GM12878 (cell line): Measurements from ENCODE around the gene HNRNPLL. TPM values are rescaled to one million over a fixed set of nuclear protein-coding genes. Genes with fewer than 3 reads are reported as not detected.

Experiments used
- ATAC-seq: fragments of 200-7000 bp; cut with Tn5 transposase; 3 replicates; pipeline ENCODE4 v1.9.1; 2020; ENCODE audit warnings: mild to moderate bottlenecking, moderate library complexity
- Bru-seq: library from RNA; stranded (reverse); fragments of 400-500 nt; gene quantifications from one replicate; lab custom pipeline; 2021; lab: Mats Ljungman, UMichigan
- BruChase-seq, 2 experiments: library from RNA; stranded (reverse); fragments of 400-500 nt; gene quantifications; one replicate each; lab custom pipeline; 2021; lab: Mats Ljungman, UMichigan
- BruUV-seq: library from RNA; stranded (reverse); fragments of 400-500 nt; replicated peaks from 2 replicates; lab custom pipeline; 2021; lab: Mats Ljungman, UMichigan
- CTCF ChIA-PET: fragments of 300-600 bp; sonication (Branson Sonifier 250); formaldehyde crosslinking; extraction: SDS; loops from one replicate; lab custom pipeline; 2021; ENCODE audit warnings: inconsistent platforms; lab: Yijun Ruan, JAX
- POLR2A ChIA-PET: fragments of 350-600 bp; formaldehyde crosslinking; extraction: SDS; loops from one replicate; lab custom pipeline; 2021; ENCODE audit warnings: inconsistent platforms; lab: Charles Lee
- RAD21 ChIA-PET: fragments of 300-600 bp; sonication (Branson Sonifier 250); formaldehyde crosslinking; loops from one replicate; lab custom pipeline; 2023; ENCODE audit warnings: antibody characterized with exemption; ENCODE audit not compliant: unreplicated experiment; lab: Charles Lee
- SMC1A ChIA-PET: fragments of 300-600 bp; sonication (Branson Sonifier 250); formaldehyde crosslinking; loops from one replicate; lab custom pipeline; 2023; ENCODE audit not compliant: unreplicated experiment, uncharacterized antibody; lab: Charles Lee
- DNase-seq: peaks from one replicate; pipeline ENCODE4 v3.0.0-alpha.2; 2011; ENCODE audit warnings: low read depth, low spot score
- FAIRE-seq: peaks from 3 replicates; lab custom pipeline; 2011; peaks lifted over from hg19 to GRCh38; lab: Jason Lieb, UNC
- H2AFZ ChIP-seq: 2 replicates; pipeline ENCODE4 v1.6.0; 2011; ENCODE audit warnings: low read depth, low read length, control low read depth; ENCODE audit not compliant: control insufficient read depth
- H3K27ac ChIP-seq: 2 replicates; pipeline ENCODE4 v1.5.1; 2011; ENCODE audit warnings: control low read depth; ENCODE audit not compliant: control insufficient read depth, insufficient read depth
- H3K27me3 ChIP-seq, 2 experiments: replicated peaks in 1 of 2; 2 replicates each; pipeline versions ENCODE4 v1.6.0 to v1.6.1; 2011; ENCODE audit warnings: low read length in 1 of 2; ENCODE audit not compliant: control insufficient read depth in 2 of 2, insufficient read depth in 2 of 2
- H3K36me3 ChIP-seq, 2 experiments: 2 replicates each; pipeline ENCODE4 v1.5.1; 2011; ENCODE audit warnings: low read length in 1 of 2; ENCODE audit not compliant: control insufficient read depth in 2 of 2, insufficient read depth in 2 of 2
- H3K4me1 ChIP-seq: 2 replicates; pipeline ENCODE4 v1.6.1; 2011; ENCODE audit warnings: mild to moderate bottlenecking, low read length, moderate library complexity, mixed read lengths; ENCODE audit not compliant: control insufficient read depth, insufficient read depth
- H3K4me2 ChIP-seq: 2 replicates; pipeline ENCODE4 v1.6.0; 2011; ENCODE audit warnings: control low read depth; ENCODE audit not compliant: control insufficient read depth, insufficient read depth
- H3K4me3 ChIP-seq: fragments of 200-600 bp; sonication (generic); 2 replicates; pipeline ENCODE4 v1.5.1; 2016
- H3K79me2 ChIP-seq: 2 replicates; pipeline ENCODE4 v1.6.0; 2011; ENCODE audit warnings: low read length; ENCODE audit not compliant: control insufficient read depth, insufficient read depth
- H3K9ac ChIP-seq: 2 replicates; pipeline ENCODE4 v1.8.0; 2011; ENCODE audit warnings: low read length, control low read depth, mixed read lengths; ENCODE audit not compliant: control insufficient read depth, insufficient read depth
- H3K9me3 ChIP-seq: replicated peaks from 3 replicates; pipeline ENCODE4 v1.5.1; 2011; ENCODE audit warnings: mild to moderate bottlenecking, low read length; ENCODE audit not compliant: control insufficient read depth, insufficient read depth
- H4K20me1 ChIP-seq: 2 replicates; pipeline ENCODE4 v1.6.0; 2011; ENCODE audit not compliant: control insufficient read depth, insufficient read depth
- BHLHE40 ChIP-seq, 2 experiments: fragments of 450-650 bp in 1 of 2; IDR thresholded peaks; 2 replicates each; pipeline ENCODE4 v1.6.1; 2011 to 2017; ENCODE audit warnings: low read depth in 2 of 2, borderline replicate concordance in 1 of 2, improper control_type of control experiment in 1 of 2, low read length in 1 of 2, mild to moderate bottlenecking in 1 of 2
- GABPA ChIP-seq: IDR thresholded peaks from 2 replicates; pipeline ENCODE4 v1.6.1; 2014; ENCODE audit warnings: antibody characterized with exemption, low read depth, mild to moderate bottlenecking, inconsistent platforms
- GATAD2B ChIP-seq: fragments of 450-650 bp; conservative IDR thresholded peaks from 2 replicates; pipeline ENCODE4 v1.6.1; 2017; ENCODE audit warnings: low read depth, mild to moderate bottlenecking, moderate library complexity
- HDAC6 ChIP-seq: fragments of 200-600 bp; sonication (generic); IDR thresholded peaks from one replicate; pipeline ENCODE4 v1.8.0; 2017; ENCODE audit warnings: antibody characterized with exemption; ENCODE audit not compliant: unreplicated experiment
- IKZF1 ChIP-seq: fragments of 450-650 bp; conservative IDR thresholded peaks from 2 replicates; pipeline ENCODE4 v1.6.1; 2017; ENCODE audit warnings: antibody characterized with exemption, mild to moderate bottlenecking
- IRF3 ChIP-seq: fragments of 450-650 bp; IDR thresholded peaks from 2 replicates; pipeline ENCODE4 v1.6.1; 2014; ENCODE audit warnings: mild to moderate bottlenecking
- IRF4 ChIP-seq: IDR thresholded peaks from 2 replicates; pipeline ENCODE4 v1.6.1; 2011; ENCODE audit warnings: low read depth, low read length
- MLLT1 ChIP-seq: fragments of 450-650 bp; IDR thresholded peaks from 2 replicates; pipeline ENCODE4 v1.6.1; 2016; ENCODE audit warnings: mild to moderate bottlenecking
- POLR2AphosphoS2 ChIP-seq: IDR thresholded peaks from 2 replicates; pipeline ENCODE4 v1.6.1; 2011; ENCODE audit warnings: low read depth, mild to moderate bottlenecking, low read length, improper control_type of control experiment, moderate library complexity
- RB1 ChIP-seq: fragments of 450-650 bp; formaldehyde crosslinking; IDR thresholded peaks from 2 replicates; pipeline ENCODE4 v1.6.1; 2017; ENCODE audit warnings: mild to moderate bottlenecking, borderline replicate concordance
- RFX5 ChIP-seq: IDR thresholded peaks from 2 replicates; pipeline ENCODE4 v1.6.1; 2011; ENCODE audit warnings: low read depth, low read length, improper control_type of control experiment
- SP1 ChIP-seq: IDR thresholded peaks from one replicate; pipeline ENCODE4 v1.6.1; 2011; ENCODE audit warnings: low read depth, low read length
- STAT1 ChIP-seq: fragments of 450-650 bp; conservative IDR thresholded peaks from 2 replicates; pipeline ENCODE4 v1.6.1; 2014; ENCODE audit warnings: antibody characterized with exemption, mild to moderate bottlenecking
- STAT3 ChIP-seq: IDR thresholded peaks from 2 replicates; pipeline ENCODE4 v1.6.1; 2011; ENCODE audit warnings: low read depth, low read length, improper control_type of control experiment
- ZNF207 ChIP-seq: fragments of 450-650 bp; IDR thresholded peaks from 2 replicates; pipeline ENCODE4 v1.6.1; 2014; ENCODE audit warnings: antibody characterized with exemption, mild to moderate bottlenecking, borderline replicate concordance
- ZNF217 ChIP-seq: fragments of 450-650 bp; IDR thresholded peaks from 2 replicates; pipeline ENCODE4 v1.6.1; 2017; ENCODE audit warnings: antibody characterized with exemption, mild to moderate bottlenecking
- WGBS: methylation state at CpG from one replicate; pipeline ENCODE4 v1.1.6; 2016; ENCODE audit warnings: low lambda C conversion rate; ENCODE audit not compliant: insufficient replicate concordance, insufficient coverage; ENCODE audit errors: missing lambda C conversion rate; 5-methylcytosine and 5-hydroxymethylcytosine counted together
- in situ Hi-C: fragments of 300-500 bp; cut with MboI; formaldehyde crosslinking; loops from 9 replicates; pipeline ENCODE4 v1.14.3; 2018; ENCODE audit warnings: mixed read lengths
- intact Hi-C: fragments of 100-400 bp; cut with micrococcal nuclease; formaldehyde crosslinking; loops from one replicate; pipeline ENCODE4 v1.14.2; 2022; ENCODE audit not compliant: unreplicated experiment
- long read RNA-seq, 2 experiments: library from polyadenylated mRNA; unstranded; transcript quantifications; one replicate each; pipeline ENCODE4 v2.0.0, GENCODE V29; 2019 to 2020
- polyA minus RNA-seq, 3 experiments: library from RNA; depleted of rRNA, polyadenylated mRNA; stranded (reverse); fragments of >200 nt; gene quantifications; 2 replicates each; pipeline ENCODE4 v1.2.3, GENCODE V29; 2011
- polyA plus RNA-seq, 11 experiments: library from polyadenylated mRNA; depleted of rRNA in 4 of 11; unstranded in 6 of 11; stranded (reverse) in 5 of 11; fragments of >200 nt; fragmentation: Nextera tagmentation in 4 of 11; fragmentation: Illumina TruSeq in 1 of 11; extraction: Ambion mirVana in 4 of 11; extraction: Trizol in 1 of 11; gene quantifications; 1 replicate in 1 of 11; 2 replicates in 10 of 11; pipeline versions ENCODE4 v1.2.1 to v1.2.3, GENCODE V29; 2011 to 2016; ENCODE audit warnings: inconsistent platforms in 2 of 11, missing spikeins in 2 of 11, low read depth in 1 of 11
- total RNA-seq, 4 experiments: library from RNA; depleted of rRNA in 3 of 4; stranded (reverse); fragments of >200 nt in 3 of 4; fragmentation: Illumina TruSeq in 1 of 4; extraction: Trizol in 1 of 4; gene quantifications; 2 replicates each; pipeline versions ENCODE4 v1.2.1 to v1.2.3, GENCODE V29; 2013 to 2021

The HNRNPLL gene
- total RNA-seq (2013; cell fraction: nucleolus; rRNA removed), result 81.6 and 94.0 TPM in 2 replicates
- total RNA-seq (2014; rRNA removed), result 3.1 and 3.5 TPM in 2 replicates
- total RNA-seq (2014; rRNA removed; fragmentation: Illumina TruSeq; extraction: Trizol), result 2.4 and 2.7 TPM in 2 replicates
- 3.2 and 4.0 TPM in 2 replicates for total RNA-seq (2021)
- 10.1 TPM for polyA plus RNA-seq (2011; ENCODE audit: low read depth)
- polyA plus RNA-seq (2011; rRNA removed), result 27.1 and 43.6 TPM in 2 replicates
- polyA plus RNA-seq (2011; cell fraction: cytosol; rRNA removed), result 8.7 and 10.7 TPM in 2 replicates
- polyA plus RNA-seq (2011; cell fraction: nucleus; rRNA removed), result 15.3 and 18.0 TPM in 2 replicates
- polyA plus RNA-seq (2012), result 10.2 and 15.8 TPM in 2 replicates
- 2.0 and 2.9 TPM in 2 replicates for polyA plus RNA-seq (2014; fragmentation: Illumina TruSeq; extraction: Trizol)
- polyA plus RNA-seq (2014; fragmentation: Nextera tagmentation; extraction: Ambion mirVana), result 1 to 10 TPM in 1 of 2 experiments, under 1 TPM in 1; 0.98 to 1.5 TPM
- 1.8 and 3.2 TPM in 2 replicates for polyA plus RNA-seq (2014; rRNA removed)
- 10 to 100 TPM in 1 of 2 experiments, 1 to 10 TPM in 1; 8.3 to 10.5 TPM for polyA plus RNA-seq (2016; fragmentation: Nextera tagmentation; extraction: Ambion mirVana)
- polyA minus RNA-seq (2011; rRNA and poly(A)+ RNA removed), result 14.0 and 19.8 TPM in 2 replicates
- 7.9 and 10.4 TPM in 2 replicates for polyA minus RNA-seq (2011; cell fraction: cytosol; rRNA and poly(A)+ RNA removed)
- 19.5 and 24.5 TPM in 2 replicates for polyA minus RNA-seq (2011; cell fraction: nucleus; rRNA and poly(A)+ RNA removed)
- Bru-seq, nascent RNA, result percentile 57 among the genes with signal in this experiment
- BruChase-seq, experiment 1, labeled RNA remaining after a 6-hour chase, result percentile 58 among the genes with signal in this experiment
- percentile 58 among the genes with signal in this experiment for BruChase-seq, experiment 2, labeled RNA remaining after a 2-hour chase
- long read RNA-seq, experiment 1, full-length matches to known transcripts, result 10 of 11 reads
- long read RNA-seq, experiment 1, partial matches to known transcripts, result 0 of 11 reads
- long read RNA-seq, experiment 1, other reads (novel, unspliced or antisense), result 1 of 11 reads
- long read RNA-seq, experiment 2, full-length matches to known transcripts, result 4 of 21 reads
- long read RNA-seq, experiment 2, partial matches to known transcripts, result 14 of 21 reads
- long read RNA-seq, experiment 2, other reads (novel, unspliced or antisense), result 3 of 21 reads

GRCh38 chr2:38602732-38603401 is at the start of gene HNRNPLL:
HNRNPLL (minus strand) TSS chr2:38602928; CDS start chr2:38602626, 302 bp downstream.
- Histone ChIP-seq H3K27ac (peak within 1 kb of the TSS; percentile 51), H3K36me3 (no peaks in the 10 kb centered on the region), H3K79me2 (no peaks in the 10 kb centered on the region), H3K4me2 (peak within 1 kb of the TSS; percentile 77), H4K20me1 (no peaks in the 10 kb centered on the region), H3K9ac (peak within 1 kb of the TSS; percentile 69), H3K27me3 (no peaks in the 10 kb centered on the region; a peak in 2 of 4 replicates), H3K4me3 (peak within 1 kb of the TSS; percentile 74), H2AFZ (peak within 1 kb of the TSS; percentile 90), H3K4me1 (peaks cover 15% of the 10 kb centered on the region), H3K9me3 (no peaks in the 10 kb centered on the region)
- ChIA-PET POLR2A (interaction anchor here (0.5 to 2.7 kb wide), 5 partner anchors 16 to 959 kb away, joined by 3 to 18 read pairs (median 4); no protein-coding TSS in a partner anchor), CTCF (interaction anchor here (0.6 to 12.8 kb wide), 25 partner anchors 8 to 220 kb away, joined by 3 to 177 read pairs (median 4); no protein-coding TSS in a partner anchor), SMC1A (interaction anchor here (0.7 to 6.2 kb wide), 15 partner anchors 9 to 143 kb away, joined by 3 to 108 read pairs (median 7); no protein-coding TSS in a partner anchor), RAD21 (interaction anchor here (0.7 to 12.9 kb wide), 14 partner anchors 14 to 1227 kb away, joined by 3 to 140 read pairs (median 6); partner anchors contain the start of gene GALM)
- intact Hi-C loops, result loop anchor here (1.0 kb wide), 1 partner anchor 120 kb away; no protein-coding TSS in a partner anchor
- in situ Hi-C loops, result no loop called here
- DNase-seq, result no peak
- FAIRE-seq, result no peak
- BruUV-seq, result no TSS peak
- ATAC-seq, result peak; percentile 86
- WGBS, result under 1% methylated on average over 66 of the region's 75 CpGs
- TF ChIP-seq IRF4 (no peak), POLR2AphosphoS2 (no peak), GABPA (0 out of 2 replicates have a peak, but pooled peaks have one; percentile 47), IRF3 (peak; percentile 59; the same call in 1 of the 2 replicates), IKZF1 (peak; percentile 98), ZNF207 (peak; percentile 46; the same call in 1 of the 2 replicates), GATAD2B (peak; percentile 72; the same call in 1 of the 2 replicates), HDAC6 (no peak), RFX5 (0 out of 2 replicates have a peak, but pooled peaks have one; percentile 5), SP1 (peak; percentile 86), ZNF217 (peak; percentile 17; the same call in 1 of the 2 replicates), STAT1 (peak; percentile 61; the same call in 1 of the 2 replicates), BHLHE40 (IDR thresholded peaks at IDR 0.05; ENCODE audit: borderline replicate concordance in 1 of 2, low read depth in 2 of 2, low read length in 1 of 2) (peak in 1 of 2 experiments; percentile 11; a peak in 1 of 4 replicates), RB1 (0 out of 2 replicates have a peak, but pooled peaks have one; percentile 38), MLLT1 (peak; percentile 68; the same call in 1 of the 2 replicates), STAT3 (no peak)
